Astrocyte of the spinal cord (primary cell): ENCODE results near the gene CSTF1.

ENCODE experiments used
- DNase-seq: peaks from one replicate; pipeline ENCODE4 v3.0.0; 2011; ENCODE audit warnings: low read depth, low spot score
- H3K4me3 ChIP-seq: 2 replicates; pipeline ENCODE4 v1.5.1; 2011; ENCODE audit warnings: low read depth, mild to moderate bottlenecking, low read length, moderate library complexity
- CTCF ChIP-seq: IDR thresholded peaks from 2 replicates; pipeline ENCODE4 v1.5.1; 2012; ENCODE audit warnings: low read depth, mild to moderate bottlenecking, low read length, inconsistent platforms
- in situ Hi-C: cut with HindIII; loops from 2 replicates; pipeline ENCODE4 v1.10.0; 2017; ENCODE audit warnings: low sequenced_read_pairs

CSTF1 gene

GRCh38 chr20:56359212-56360132 lies 33.0 kb upstream of the CSTF1 start:
- TF ChIP-seq CTCF, result no peak
- peak; percentile 76 for DNase-seq
- in situ Hi-C loops, result no loop called here
- H3K4me3 ChIP-seq, result peak overlapping the region; percentile 82

- TF ChIP-seq CTCF, result no peak
- peak overlapping the region; percentile 82 for H3K4me3 ChIP-seq
- in situ Hi-C loops, result no loop called here
- no peak for DNase-seq
Observed at GRCh38 chr20:56360133-56360907, 32.1 kb upstream of the CSTF1 start.

GRCh38 chr20:56360908-56361205 lies 31.6 kb upstream of the CSTF1 start:
- in situ Hi-C loops, result no loop called here
- no peak for DNase-seq
- no peak overlapping the region for H3K4me3 ChIP-seq
- no peak for TF ChIP-seq CTCF

GRCh38 chr20:56361900-56362299 lies 30.5 kb upstream of the CSTF1 start:
- in situ Hi-C loops, result no loop called here
- DNase-seq, result no peak
- H3K4me3 ChIP-seq, result no peak overlapping the region
- TF ChIP-seq CTCF, result no peak

GRCh38 chr20:56362833-56363413 lies 29.5 kb upstream of the CSTF1 start:
- H3K4me3 ChIP-seq, result no peak overlapping the region
- in situ Hi-C loops, result no loop called here
- no peak for DNase-seq
- TF ChIP-seq CTCF, result no peak

- DNase-seq, result no peak
- H3K4me3 ChIP-seq, result no peak overlapping the region
Observed at GRCh38 chr20:56363491-56363890, 29.0 kb upstream of the CSTF1 start.

More at GRCh38 chr20:56363491-56363890, 29.0 kb upstream of the CSTF1 start:
- in situ Hi-C loops, result no loop called here
- no peak for TF ChIP-seq CTCF
